Type B pancreatic cell (in vitro differentiated cells): ENCODE results near the gene TRAF1. TPM values are rescaled to one million over a fixed set of nuclear protein-coding genes. Genes with fewer than 3 reads are reported as not detected.

ENCODE experiments used
- DNase-seq: peaks from one replicate; pipeline ENCODE4 v3.0.0; 2021; ENCODE audit warnings: mixed read lengths; ENCODE audit not compliant: unreplicated experiment; ENCODE audit errors: extremely low spot score
- H3K27ac Mint-ChIP-seq: 2 replicates; pipeline ENCODE4 v1.8.0; 2021; ENCODE audit warnings: mild to moderate bottlenecking, mixed read lengths
- H3K27me3 Mint-ChIP-seq: 2 replicates; pipeline ENCODE4 v1.8.0; 2021; ENCODE audit warnings: mixed read lengths
- H3K36me3 Mint-ChIP-seq: 2 replicates; pipeline ENCODE4 v1.8.0; 2021; ENCODE audit warnings: mixed read lengths
- H3K4me1 Mint-ChIP-seq: one replicate; pipeline ENCODE4 v1.8.0; 2021; ENCODE audit warnings: mixed read lengths; ENCODE audit not compliant: unreplicated experiment
- H3K4me3 Mint-ChIP-seq: 2 replicates; pipeline ENCODE4 v1.8.0; 2021; ENCODE audit warnings: mild to moderate bottlenecking, mixed read lengths
- H3K9me3 Mint-ChIP-seq: 2 replicates; pipeline ENCODE4 v1.8.0; 2021; ENCODE audit warnings: mixed read lengths
- CTCF ChIP-seq: fragments of 200-600 bp; sonication (generic); conservative IDR thresholded peaks from 2 replicates; pipeline ENCODE4 v1.5.0; 2021; ENCODE audit warnings: antibody characterized with exemption, mild to moderate bottlenecking
- total RNA-seq: library from RNA; stranded (reverse); gene quantifications from 2 replicates; pipeline ENCODE4 v1.2.1, GENCODE V29; 2021; ENCODE audit warnings: low replicate concordance

The TRAF1 gene
- total RNA-seq, 1 donor from 2014 or later, result 3.1 TPM

- peaks cover 3% of the 10 kb centered on the region for H3K27me3 Mint-ChIP-seq
- peaks cover 6% of the 10 kb centered on the region for H3K4me1 Mint-ChIP-seq
- no peaks in the 10 kb centered on the region for H3K36me3 Mint-ChIP-seq
- no peak for TF ChIP-seq CTCF
- no peaks in the 10 kb centered on the region for H3K9me3 Mint-ChIP-seq
- H3K27ac Mint-ChIP-seq, result no peak overlapping the region
- no peak for DNase-seq
- no peak overlapping the region for H3K4me3 Mint-ChIP-seq
These were observed 19.7 kb upstream of the TRAF1 start for GRCh38 chr9:120946259-120946658.

- Mint-ChIP-seq H3K9me3 (no peaks in the 10 kb centered on the region), H3K27me3 (peaks cover 8% of the 10 kb centered on the region), H3K4me1 (no peaks in the 10 kb centered on the region), H3K36me3 (no peaks in the 10 kb centered on the region), H3K4me3 (no peak overlapping the region), H3K27ac (no peak overlapping the region)
- no peak for DNase-seq
- no peak for TF ChIP-seq CTCF
These were observed 18.4 kb upstream of the TRAF1 start for GRCh38 chr9:120944948-120945347.

GRCh38 chr9:120944434-120944843 is 17.8 kb upstream of the TRAF1 start:
- Mint-ChIP-seq H3K4me1 (no peaks in the 10 kb centered on the region), H3K36me3 (no peaks in the 10 kb centered on the region), H3K27me3 (peaks cover 8% of the 10 kb centered on the region), H3K9me3 (no peaks in the 10 kb centered on the region), H3K27ac (no peak overlapping the region), H3K4me3 (no peak overlapping the region)
- DNase-seq, result no peak
- TF ChIP-seq CTCF, result no peak

GRCh38 chr9:120942186-120943001 is 15.8 kb upstream of the TRAF1 start:
- Mint-ChIP-seq H3K9me3 (no peaks in the 10 kb centered on the region), H3K4me1 (no peaks in the 10 kb centered on the region), H3K27ac (no peak overlapping the region), H3K4me3 (no peak overlapping the region), H3K36me3 (no peaks in the 10 kb centered on the region), H3K27me3 (peaks cover 11% of the 10 kb centered on the region)
- no peak for TF ChIP-seq CTCF
- DNase-seq, result no peak

GRCh38 chr9:120941046-120941770 is 14.6 kb upstream of the TRAF1 start:
- no peak for DNase-seq
- Mint-ChIP-seq H3K27ac (no peak overlapping the region), H3K27me3 (peaks cover 11% of the 10 kb centered on the region), H3K4me3 (no peak overlapping the region), H3K9me3 (no peaks in the 10 kb centered on the region), H3K36me3 (no peaks in the 10 kb centered on the region), H3K4me1 (peaks cover 8% of the 10 kb centered on the region)
- no peak for TF ChIP-seq CTCF
